Keratinocyte (primary cell): ENCODE measurements around the gene RALGPS2.

Experiments
- EZH2 ChIP-seq: IDR thresholded peaks from one replicate; pipeline ENCODE4 v1.6.1; 2012; ENCODE audit warnings: inconsistent platforms, mild to moderate bottlenecking, low read length, moderate library complexity
- TF ChIP-seq, protein P1 (sequence below), 3 experiments: IDR thresholded peaks in 1 of 3; conservative IDR thresholded peaks in 1 of 3; optimal IDR thresholded peaks in 1 of 3; 2 replicates in 2 of 3; 3 replicates in 1 of 3; pipeline versions ENCODE3 to v1.5.1; 2011; ENCODE audit warnings: low read length in 3 of 3, mild to moderate bottlenecking in 3 of 3, moderate library complexity in 2 of 3, control low read depth in 1 of 3, inconsistent platforms in 1 of 3; ENCODE audit not compliant: insufficient read depth in 2 of 3; ENCODE audit errors: extremely low read depth in 1 of 3

DNA sequence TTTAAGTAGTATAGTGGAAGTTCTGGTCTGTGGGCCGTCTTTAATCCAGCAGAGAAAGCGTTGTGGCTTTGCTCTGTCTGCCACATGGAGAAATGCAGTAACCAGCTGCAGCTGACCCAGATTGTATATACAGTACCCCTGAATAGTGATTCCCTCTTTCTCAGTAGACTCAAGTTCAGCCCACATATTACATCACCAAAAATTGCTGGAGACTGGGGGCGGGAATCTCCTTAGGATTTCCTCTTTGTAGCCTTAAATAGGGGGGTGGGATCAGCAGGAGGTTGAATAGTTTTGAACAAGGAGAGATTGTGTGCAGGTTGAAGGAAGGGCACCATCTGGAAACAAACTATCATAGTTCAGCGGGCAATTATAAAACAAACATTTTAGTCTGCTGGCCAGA is 145.9 kb downstream of the RALGPS2 start, which contains the start of gene ANGPTL1:
- TF ChIP-seq, protein P1, sequence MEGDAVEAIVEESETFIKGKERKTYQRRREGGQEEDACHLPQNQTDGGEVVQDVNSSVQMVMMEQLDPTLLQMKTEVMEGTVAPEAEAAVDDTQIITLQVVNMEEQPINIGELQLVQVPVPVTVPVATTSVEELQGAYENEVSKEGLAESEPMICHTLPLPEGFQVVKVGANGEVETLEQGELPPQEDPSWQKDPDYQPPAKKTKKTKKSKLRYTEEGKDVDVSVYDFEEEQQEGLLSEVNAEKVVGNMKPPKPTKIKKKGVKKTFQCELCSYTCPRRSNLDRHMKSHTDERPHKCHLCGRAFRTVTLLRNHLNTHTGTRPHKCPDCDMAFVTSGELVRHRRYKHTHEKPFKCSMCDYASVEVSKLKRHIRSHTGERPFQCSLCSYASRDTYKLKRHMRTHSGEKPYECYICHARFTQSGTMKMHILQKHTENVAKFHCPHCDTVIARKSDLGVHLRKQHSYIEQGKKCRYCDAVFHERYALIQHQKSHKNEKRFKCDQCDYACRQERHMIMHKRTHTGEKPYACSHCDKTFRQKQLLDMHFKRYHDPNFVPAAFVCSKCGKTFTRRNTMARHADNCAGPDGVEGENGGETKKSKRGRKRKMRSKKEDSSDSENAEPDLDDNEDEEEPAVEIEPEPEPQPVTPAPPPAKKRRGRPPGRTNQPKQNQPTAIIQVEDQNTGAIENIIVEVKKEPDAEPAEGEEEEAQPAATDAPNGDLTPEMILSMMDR (optimal IDR thresholded peaks at IDR 0.05 in 1 of 3, IDR thresholded peaks at IDR 0.05 in 1 of 3, conservative IDR thresholded peaks at IDR 0.05 in 1 of 3; ENCODE audit: extremely low read depth in 1 of 3, insufficient read depth in 2 of 3, low read length in 3 of 3) = no peak
- no peak for TF ChIP-seq EZH2
